ENCODE measurements around the gene ATPAF1.

DNA sequence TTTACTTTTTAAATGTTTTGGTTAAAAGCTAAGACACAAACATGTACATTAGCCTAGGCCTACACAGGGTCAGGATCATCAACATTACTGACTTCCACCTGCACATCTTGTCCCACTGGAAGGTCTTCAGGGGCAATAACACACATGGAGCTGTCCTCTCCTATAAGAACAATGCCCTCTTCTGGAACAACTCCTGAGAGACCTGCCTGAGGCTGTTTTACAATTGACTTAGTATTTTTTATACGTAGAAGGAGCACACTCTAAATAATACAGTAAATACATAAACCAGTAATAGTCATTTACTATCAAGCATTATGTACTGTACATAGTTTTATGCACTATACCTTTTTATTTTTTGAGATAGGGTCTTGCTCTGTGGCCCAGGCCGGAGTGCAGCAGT lies 37.4 kb downstream of the ATPAF1 start:
- TF ChIP-seq CTCF (IDR thresholded peaks at IDR 0.05) (no peak), POLR2A (IDR thresholded peaks at IDR 0.05) (no peak), POLR2AphosphoS5 (IDR thresholded peaks at IDR 0.05) (no peak)

Measured in transverse colon (tissue), 4 donors.